Inflammatory macrophage treated with lipopolysaccharide for 1 hour (primary cell): Measurements from ENCODE around the gene CAPZA1.
A peak's percentile ranks its signal among the peaks of the same experiment; 100 is the strongest.

Experiments
- DNase-seq, 2 donors: peaks; one replicate each; pipeline ENCODE4 v3.0.0-alpha.2; 2020 to 2022

The CAPZA1 gene

GRCh38 chr1:112717263-112717873 is 97.7 kb downstream of the CAPZA1 start:
- DNase-seq, result no peak

GRCh38 chr1:112718691-112719418 is 99.2 kb downstream of the CAPZA1 start:
- peak; percentile 75 to 88 for DNase-seq

GRCh38 chr1:112719706-112720105 is 100.1 kb downstream of the CAPZA1 start:
- no peak for DNase-seq

- peak; percentile 27 to 59 for DNase-seq
These were observed 101.2 kb downstream of the CAPZA1 start for GRCh38 chr1:112720800-112721199.
